NCI-H2196 treated with DMSO at 0.1 percent for 48 hours (cell line): ENCODE results near the gene KLHL30.

ENCODE experiments used
- DNase-seq: peaks from one replicate; lab custom pipeline; 2025; ENCODE audit not compliant: unreplicated experiment; lab: John Stamatoyannopoulos, UW

Gene KLHL30

GRCh38 chr2:238144262-238144661, 5.8 kb downstream of the KLHL30 start:
- no peak for DNase-seq

- no peak for DNase-seq
These were observed 6.6 kb downstream of the KLHL30 start for GRCh38 chr2:238145046-238145445.

GRCh38 chr2:238145851-238146250, 7.4 kb downstream of the KLHL30 start:
- DNase-seq = no peak

- DNase-seq = no peak
These were observed 8.5 kb downstream of the KLHL30 start for GRCh38 chr2:238146884-238147544.

GRCh38 chr2:238148981-238149380, 10.5 kb downstream of the KLHL30 start:
- no peak for DNase-seq

- DNase-seq = no peak
These were observed 11.5 kb downstream of the KLHL30 start for GRCh38 chr2:238149841-238150572.

GRCh38 chr2:238150686-238151085, 12.2 kb downstream of the KLHL30 start:
- DNase-seq = no peak

- no peak for DNase-seq
These were observed 12.7 kb downstream of the KLHL30 start for GRCh38 chr2:238151205-238151604.

- DNase-seq = no peak
These were observed 13.3 kb downstream of the KLHL30 start for GRCh38 chr2:238151628-238152235.

- DNase-seq = no peak
These were observed 14.6 kb downstream of the KLHL30 start for GRCh38 chr2:238152771-238153688.

GRCh38 chr2:238154570-238154969, 16.1 kb downstream of the KLHL30 start:
- no peak for DNase-seq

GRCh38 chr2:238155051-238155760, 16.7 kb downstream of the KLHL30 start:
- DNase-seq = no peak

- DNase-seq = no peak
These were observed 17.6 kb downstream of the KLHL30 start for GRCh38 chr2:238155761-238156694.

- peak; percentile 56 for DNase-seq
These were observed 19.1 kb downstream of the KLHL30 start for GRCh38 chr2:238157506-238158017.

GRCh38 chr2:238158018-238158508, 19.6 kb downstream of the KLHL30 start:
- DNase-seq = peak; percentile 56

GRCh38 chr2:238158509-238159070, 20.1 kb downstream of the KLHL30 start, which contains the start of gene ERFE:
ERFE (plus strand) TSS chr2:238158970; CDS start chr2:238159008, 38 bp downstream.
- no peak for DNase-seq

- DNase-seq = no peak
These were observed 20.6 kb downstream of the KLHL30 start for GRCh38 chr2:238159071-238159539.

- no peak for DNase-seq
These were observed 21.3 kb downstream of the KLHL30 start for GRCh38 chr2:238159661-238160205.
